ENCODE results near the gene MTCH1.

The MTCH1 gene

DNA sequence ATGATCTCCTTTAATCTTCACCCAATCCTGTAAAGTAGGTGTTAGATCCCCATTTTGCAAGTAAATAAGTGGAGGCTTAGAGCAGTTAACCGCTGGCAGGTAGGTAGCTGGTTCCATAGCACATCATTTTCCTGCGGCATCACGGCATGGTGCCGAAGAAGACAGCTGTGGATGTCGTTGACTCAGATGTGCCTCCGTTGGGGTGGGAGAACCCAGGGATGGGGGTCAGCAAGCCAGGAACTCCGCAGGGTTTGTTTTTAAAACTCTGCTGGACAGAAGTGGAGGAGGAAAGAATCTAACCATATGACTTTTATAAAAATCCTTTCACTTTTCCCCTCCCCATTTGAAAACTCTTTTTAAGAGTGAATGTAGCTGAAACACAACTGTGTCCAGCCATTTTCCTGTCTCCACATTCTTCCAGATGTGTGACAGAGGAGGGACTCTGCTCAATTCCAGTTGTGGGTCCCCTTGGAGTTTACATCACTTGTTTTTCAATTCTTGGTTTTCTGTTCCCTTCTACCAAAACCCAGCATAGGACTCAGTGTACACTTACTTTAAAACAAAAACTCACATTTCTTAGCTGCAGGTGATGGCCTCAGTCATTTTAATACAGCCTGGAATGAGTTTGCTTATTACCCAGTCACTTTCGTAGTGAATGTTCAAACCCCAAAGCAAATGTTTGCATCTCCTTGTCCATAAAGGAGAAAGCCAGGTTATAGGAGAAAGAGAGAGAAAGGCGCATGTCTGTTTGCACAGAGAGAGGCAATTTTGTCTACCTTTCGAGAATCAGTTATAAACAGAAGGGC, 59.1 kb downstream of the MTCH1 start:
- peaks cover 16% of the 10 kb centered on the region for H3K4me1 ChIP-seq
- no peaks in the 10 kb centered on the region; the same call in 1 of the 2 replicates for H3K36me3 ChIP-seq
- TF ChIP-seq, protein P1, sequence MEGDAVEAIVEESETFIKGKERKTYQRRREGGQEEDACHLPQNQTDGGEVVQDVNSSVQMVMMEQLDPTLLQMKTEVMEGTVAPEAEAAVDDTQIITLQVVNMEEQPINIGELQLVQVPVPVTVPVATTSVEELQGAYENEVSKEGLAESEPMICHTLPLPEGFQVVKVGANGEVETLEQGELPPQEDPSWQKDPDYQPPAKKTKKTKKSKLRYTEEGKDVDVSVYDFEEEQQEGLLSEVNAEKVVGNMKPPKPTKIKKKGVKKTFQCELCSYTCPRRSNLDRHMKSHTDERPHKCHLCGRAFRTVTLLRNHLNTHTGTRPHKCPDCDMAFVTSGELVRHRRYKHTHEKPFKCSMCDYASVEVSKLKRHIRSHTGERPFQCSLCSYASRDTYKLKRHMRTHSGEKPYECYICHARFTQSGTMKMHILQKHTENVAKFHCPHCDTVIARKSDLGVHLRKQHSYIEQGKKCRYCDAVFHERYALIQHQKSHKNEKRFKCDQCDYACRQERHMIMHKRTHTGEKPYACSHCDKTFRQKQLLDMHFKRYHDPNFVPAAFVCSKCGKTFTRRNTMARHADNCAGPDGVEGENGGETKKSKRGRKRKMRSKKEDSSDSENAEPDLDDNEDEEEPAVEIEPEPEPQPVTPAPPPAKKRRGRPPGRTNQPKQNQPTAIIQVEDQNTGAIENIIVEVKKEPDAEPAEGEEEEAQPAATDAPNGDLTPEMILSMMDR (IDR thresholded peaks at IDR 0.05; ENCODE audit: low read depth, low read length): no peak
- H3K27me3 ChIP-seq: no peaks in the 10 kb centered on the region
- no peak for DNase-seq
- H3K9me3 ChIP-seq: no peaks in the 10 kb centered on the region
- no peak overlapping the region for H3K4me3 ChIP-seq (ENCODE audit: low read depth, low read length)

DNA sequence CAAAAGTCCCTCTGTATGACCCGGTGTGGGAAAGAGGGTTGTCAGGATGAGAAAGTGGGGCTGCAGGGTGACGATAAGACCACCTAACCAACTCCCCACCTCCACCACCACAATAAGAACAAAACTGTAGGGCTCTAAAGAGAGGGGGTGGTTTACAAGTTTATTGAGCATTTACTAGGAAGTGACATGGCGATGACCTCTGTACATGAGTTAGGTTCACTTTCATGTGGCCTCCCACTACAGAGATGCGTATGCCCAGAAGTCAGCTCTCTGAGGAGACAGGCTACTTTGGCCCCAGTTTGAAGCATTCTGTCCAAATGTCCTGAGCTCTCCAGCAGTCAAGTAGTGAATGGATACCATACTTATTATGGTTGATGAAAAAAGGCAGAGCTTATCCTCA, 60.2 kb downstream of the MTCH1 start:
- DNase-seq: no peak
- Histone ChIP-seq H3K4me1 (peaks cover 16% of the 10 kb centered on the region), H3K9me3 (no peaks in the 10 kb centered on the region), H3K27me3 (no peaks in the 10 kb centered on the region), H3K36me3 (no peaks in the 10 kb centered on the region; the same call in 1 of the 2 replicates), H3K4me3 (ENCODE audit: low read depth, low read length) (no peak overlapping the region)
- TF ChIP-seq, protein P1 (IDR thresholded peaks at IDR 0.05; ENCODE audit: low read depth, low read length): no peak

DNA sequence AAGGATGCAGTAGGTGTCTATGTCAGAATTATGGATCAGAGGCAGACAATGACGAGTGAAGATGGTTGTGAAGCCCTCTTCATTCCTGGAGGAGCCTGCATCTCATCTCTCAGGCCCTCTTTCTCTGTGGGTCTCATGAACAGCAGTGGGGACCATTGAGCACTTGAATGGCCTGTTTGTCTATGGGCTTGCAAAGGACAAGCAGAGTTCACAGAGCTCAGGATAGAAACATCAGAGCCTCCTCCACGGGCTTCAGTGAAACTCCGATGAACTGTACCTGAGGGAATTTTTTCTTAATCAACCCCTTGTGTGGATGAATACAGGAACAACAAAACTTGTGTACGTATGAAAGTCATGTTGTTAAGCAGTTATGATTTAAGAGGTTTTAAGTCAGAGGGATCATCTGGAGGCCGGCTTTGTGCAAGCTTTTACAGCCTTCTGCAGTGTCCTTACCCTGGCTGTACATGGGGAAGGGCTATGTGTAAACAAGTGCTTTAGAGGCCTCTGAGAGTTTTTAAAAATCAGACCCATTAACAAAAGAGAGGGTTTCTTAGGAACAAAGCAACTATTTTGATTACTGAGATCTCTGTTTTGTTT, 61.1 kb downstream of the MTCH1 start:
- DNase-seq: no peak
- Histone ChIP-seq H3K4me3 (ENCODE audit: low read depth, low read length) (no peak overlapping the region), H3K9me3 (no peaks in the 10 kb centered on the region), H3K36me3 (peaks cover 5% of the 10 kb centered on the region), H3K27me3 (no peaks in the 10 kb centered on the region), H3K4me1 (peaks cover 16% of the 10 kb centered on the region)
- TF ChIP-seq, protein P1 (IDR thresholded peaks at IDR 0.05; ENCODE audit: low read depth, low read length): no peak

DNA sequence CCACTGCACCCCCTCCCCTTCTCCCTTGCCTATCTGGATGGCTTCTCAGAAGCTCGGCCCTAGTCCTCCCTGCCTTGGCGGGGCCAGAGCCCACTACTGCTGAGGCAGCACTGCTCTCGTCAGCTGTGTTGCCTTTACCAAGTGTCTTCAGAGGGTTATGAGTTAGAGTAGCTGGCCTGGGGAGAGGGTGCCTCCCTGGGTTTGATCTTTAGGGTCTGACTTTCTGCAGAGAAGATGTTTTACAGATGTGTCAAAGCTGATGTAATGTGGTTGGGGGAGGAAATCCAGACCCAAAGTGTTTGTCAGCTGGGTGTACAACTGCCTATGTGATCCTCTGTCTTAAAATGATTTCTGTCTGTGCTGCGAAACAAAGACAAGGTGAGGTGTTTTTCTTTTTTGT, 61.9 kb downstream of the MTCH1 start:
- Histone ChIP-seq H3K27me3 (no peaks in the 10 kb centered on the region), H3K36me3 (peaks cover 5% of the 10 kb centered on the region), H3K4me3 (ENCODE audit: low read depth, low read length) (no peak overlapping the region), H3K4me1 (peaks cover 16% of the 10 kb centered on the region), H3K9me3 (no peaks in the 10 kb centered on the region)
- TF ChIP-seq, protein P1 (IDR thresholded peaks at IDR 0.05; ENCODE audit: low read depth, low read length): no peak
- DNase-seq: no peak

DNA sequence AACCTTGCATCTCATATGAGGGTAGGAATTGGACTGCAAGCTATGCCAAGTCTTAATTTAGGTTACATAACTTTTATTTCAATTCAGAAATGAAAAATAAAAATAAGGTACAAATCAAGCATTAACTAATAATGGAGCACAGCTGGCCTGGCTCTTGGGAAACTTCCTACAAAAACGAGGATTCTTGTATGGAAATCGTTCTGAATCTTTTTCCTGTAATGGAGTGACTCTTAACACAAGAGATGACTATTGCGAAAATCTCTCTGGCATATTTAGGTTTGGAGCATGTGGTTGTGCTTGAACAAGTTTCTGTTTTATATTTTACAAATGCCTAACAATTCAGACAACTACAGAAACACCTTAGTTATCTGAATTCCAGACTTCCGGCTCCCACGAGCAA, 65.5 kb downstream of the MTCH1 start:
- no peak overlapping the region for H3K4me3 ChIP-seq (ENCODE audit: low read depth, low read length)
- H3K9me3 ChIP-seq: no peaks in the 10 kb centered on the region
- H3K27me3 ChIP-seq: no peaks in the 10 kb centered on the region
- no peak for DNase-seq
- H3K36me3 ChIP-seq: peaks cover 25% of the 10 kb centered on the region
- H3K4me1 ChIP-seq: no peaks in the 10 kb centered on the region
- TF ChIP-seq, protein P1 (IDR thresholded peaks at IDR 0.05; ENCODE audit: low read depth, low read length): no peak

DNA sequence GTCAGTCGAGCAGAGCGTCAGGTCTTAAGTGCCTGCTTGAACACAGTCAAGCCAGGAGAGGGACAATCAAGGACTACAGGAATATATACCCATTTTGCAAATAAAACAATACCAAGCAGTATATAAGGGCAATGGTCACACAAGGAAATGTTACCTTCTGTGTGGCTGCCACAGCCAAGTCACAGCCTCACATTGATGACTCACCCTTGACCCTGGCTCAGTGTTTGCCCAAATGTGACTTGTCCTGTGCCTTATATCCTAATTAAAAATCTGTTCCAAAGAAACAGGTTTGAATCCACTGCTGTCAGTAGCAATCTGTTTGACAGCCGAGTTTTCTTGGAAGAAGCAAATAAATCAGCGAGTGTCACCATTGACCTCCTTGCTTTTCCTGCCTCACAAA, 65.9 kb downstream of the MTCH1 start:
- Histone ChIP-seq H3K4me3 (ENCODE audit: low read depth, low read length) (no peak overlapping the region), H3K36me3 (peaks cover 30% of the 10 kb centered on the region), H3K27me3 (no peaks in the 10 kb centered on the region), H3K9me3 (no peaks in the 10 kb centered on the region), H3K4me1 (no peaks in the 10 kb centered on the region)
- DNase-seq: no peak
- TF ChIP-seq, protein P1 (IDR thresholded peaks at IDR 0.05; ENCODE audit: low read depth, low read length): no peak

Data from BE2C (cell line).